C4-2B (cell line): ENCODE measurements around the gene ZFAND3.

Experiments used
- H3K27ac ChIP-seq: fragments of 450-650 bp; 2 replicates; pipeline ENCODE4 v1.5.1; 2017
- ZFX ChIP-seq: fragments of 450-650 bp; IDR thresholded peaks from 2 replicates; pipeline ENCODE4 v1.6.1; 2017
- TF ChIP-seq, protein P1 (sequence below): fragments of 450-650 bp; conservative IDR thresholded peaks from 2 replicates; pipeline ENCODE4 v1.5.1; 2017; ENCODE audit warnings: mild to moderate bottlenecking

The ZFAND3 gene

GRCh38 chr6:38160831-38161230, 341.3 kb downstream of the ZFAND3 start:
- H3K27ac ChIP-seq, result no peak overlapping the region
- TF ChIP-seq, protein P1, sequence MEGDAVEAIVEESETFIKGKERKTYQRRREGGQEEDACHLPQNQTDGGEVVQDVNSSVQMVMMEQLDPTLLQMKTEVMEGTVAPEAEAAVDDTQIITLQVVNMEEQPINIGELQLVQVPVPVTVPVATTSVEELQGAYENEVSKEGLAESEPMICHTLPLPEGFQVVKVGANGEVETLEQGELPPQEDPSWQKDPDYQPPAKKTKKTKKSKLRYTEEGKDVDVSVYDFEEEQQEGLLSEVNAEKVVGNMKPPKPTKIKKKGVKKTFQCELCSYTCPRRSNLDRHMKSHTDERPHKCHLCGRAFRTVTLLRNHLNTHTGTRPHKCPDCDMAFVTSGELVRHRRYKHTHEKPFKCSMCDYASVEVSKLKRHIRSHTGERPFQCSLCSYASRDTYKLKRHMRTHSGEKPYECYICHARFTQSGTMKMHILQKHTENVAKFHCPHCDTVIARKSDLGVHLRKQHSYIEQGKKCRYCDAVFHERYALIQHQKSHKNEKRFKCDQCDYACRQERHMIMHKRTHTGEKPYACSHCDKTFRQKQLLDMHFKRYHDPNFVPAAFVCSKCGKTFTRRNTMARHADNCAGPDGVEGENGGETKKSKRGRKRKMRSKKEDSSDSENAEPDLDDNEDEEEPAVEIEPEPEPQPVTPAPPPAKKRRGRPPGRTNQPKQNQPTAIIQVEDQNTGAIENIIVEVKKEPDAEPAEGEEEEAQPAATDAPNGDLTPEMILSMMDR, result no peak
- no peak for TF ChIP-seq ZFX

DNA sequence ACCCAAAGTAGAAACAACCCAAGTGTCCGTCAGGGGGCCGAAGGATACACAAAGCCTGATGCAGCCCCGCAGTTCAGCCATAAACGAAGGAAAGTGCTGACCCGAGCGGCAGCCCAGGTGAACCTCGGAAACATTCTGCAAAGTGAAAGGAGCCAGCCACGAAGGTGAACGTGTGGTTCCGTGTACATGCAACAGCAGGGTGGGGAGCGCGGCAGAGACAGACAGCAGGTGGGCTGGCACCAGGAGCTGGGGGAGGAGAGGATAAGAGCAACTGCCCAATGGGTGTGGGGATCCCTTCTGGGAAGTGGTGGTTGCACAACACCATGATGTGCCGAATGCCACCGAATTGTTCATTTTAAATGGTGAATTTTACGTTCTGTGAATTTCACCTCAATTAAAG, 341.8 kb downstream of the ZFAND3 start:
- no peak overlapping the region for H3K27ac ChIP-seq
- TF ChIP-seq, protein P1, result no peak
- no peak for TF ChIP-seq ZFX

GRCh38 chr6:38161754-38162492, 342.4 kb downstream of the ZFAND3 start:
- TF ChIP-seq, protein P1, result no peak
- TF ChIP-seq ZFX, result no peak
- H3K27ac ChIP-seq, result no peak overlapping the region

- H3K27ac ChIP-seq, result no peak overlapping the region
- TF ChIP-seq, protein P1, result no peak
- no peak for TF ChIP-seq ZFX
Observed at GRCh38 chr6:38162493-38163185, 343.1 kb downstream of the ZFAND3 start.

DNA sequence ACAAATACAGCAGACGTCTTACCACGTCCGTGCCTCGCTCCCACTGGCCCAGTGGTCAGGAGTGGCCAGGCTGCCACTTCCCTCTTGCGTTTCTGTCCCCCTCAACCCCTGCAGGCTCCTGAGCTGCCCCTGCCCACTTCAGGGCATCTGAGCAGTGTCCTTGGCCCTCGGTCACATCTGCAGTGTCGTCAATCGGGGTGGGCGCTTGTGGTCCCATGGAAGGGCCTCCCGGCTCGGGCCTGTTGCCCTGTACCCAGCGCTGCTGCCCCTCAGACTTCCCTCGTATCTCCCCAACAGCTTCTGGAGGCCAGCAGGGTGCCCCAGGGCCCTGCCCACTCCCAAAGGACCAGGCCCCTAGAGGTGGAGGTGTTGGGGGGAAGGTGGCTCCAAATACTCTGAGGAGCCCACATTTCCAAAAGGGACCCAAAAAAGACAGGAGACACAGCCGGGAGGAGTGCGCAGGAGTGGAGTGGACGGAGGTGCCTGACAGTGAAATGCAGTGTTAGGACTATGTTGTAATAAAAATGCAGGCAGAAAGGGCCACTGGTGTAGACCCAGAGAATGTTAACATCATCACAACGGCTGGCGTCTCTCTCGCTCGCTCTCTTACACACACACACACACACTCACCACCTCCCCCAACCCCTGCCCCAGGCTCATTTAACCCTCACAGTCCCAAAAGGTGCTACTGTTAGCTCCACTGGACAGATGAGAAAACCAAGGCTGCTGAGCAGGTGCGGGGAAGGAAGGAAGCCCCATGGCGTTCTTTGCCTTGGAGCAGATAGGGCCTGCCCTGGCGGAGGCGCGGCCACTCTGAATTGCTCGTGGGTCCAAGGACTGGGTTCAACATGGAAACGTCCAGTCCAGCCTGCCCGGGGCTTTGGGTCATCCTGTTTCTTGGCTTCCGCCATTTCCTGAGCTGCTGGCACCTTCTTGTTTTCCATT, 343.9 kb downstream of the ZFAND3 start:
- TF ChIP-seq, protein P1, result no peak
- TF ChIP-seq ZFX, result no peak
- no peak overlapping the region for H3K27ac ChIP-seq

GRCh38 chr6:38164131-38164481, 344.6 kb downstream of the ZFAND3 start:
- no peak for TF ChIP-seq ZFX
- H3K27ac ChIP-seq, result no peak overlapping the region

- H3K27ac ChIP-seq, result no peak overlapping the region
- TF ChIP-seq, protein P1, result no peak
- no peak for TF ChIP-seq ZFX
Observed at GRCh38 chr6:38164671-38165108, 345.2 kb downstream of the ZFAND3 start.
